Measurements from ENCODE around the gene UGT1A8.

DNA sequence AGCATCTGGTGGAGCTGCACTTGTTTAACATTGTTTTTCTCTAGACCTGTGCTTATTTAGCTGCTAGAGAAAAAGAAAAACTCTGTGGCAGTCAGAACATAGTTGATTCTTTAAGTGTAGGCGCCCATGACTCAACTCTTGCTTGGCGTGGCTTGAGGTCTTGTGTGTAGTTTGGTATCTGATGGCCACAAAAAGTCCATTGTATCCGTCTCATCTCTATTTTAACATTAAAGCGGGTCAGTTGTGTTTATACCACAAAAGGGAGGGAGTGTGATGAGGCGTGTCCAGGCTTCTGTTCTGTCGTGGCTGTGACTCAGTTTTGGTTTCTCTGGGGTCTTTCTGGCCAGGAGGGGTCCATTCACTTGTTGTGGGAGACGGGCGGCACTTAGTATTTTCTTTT, 24.2 kb upstream of the UGT1A8 start:
- TF ChIP-seq, protein P1, sequence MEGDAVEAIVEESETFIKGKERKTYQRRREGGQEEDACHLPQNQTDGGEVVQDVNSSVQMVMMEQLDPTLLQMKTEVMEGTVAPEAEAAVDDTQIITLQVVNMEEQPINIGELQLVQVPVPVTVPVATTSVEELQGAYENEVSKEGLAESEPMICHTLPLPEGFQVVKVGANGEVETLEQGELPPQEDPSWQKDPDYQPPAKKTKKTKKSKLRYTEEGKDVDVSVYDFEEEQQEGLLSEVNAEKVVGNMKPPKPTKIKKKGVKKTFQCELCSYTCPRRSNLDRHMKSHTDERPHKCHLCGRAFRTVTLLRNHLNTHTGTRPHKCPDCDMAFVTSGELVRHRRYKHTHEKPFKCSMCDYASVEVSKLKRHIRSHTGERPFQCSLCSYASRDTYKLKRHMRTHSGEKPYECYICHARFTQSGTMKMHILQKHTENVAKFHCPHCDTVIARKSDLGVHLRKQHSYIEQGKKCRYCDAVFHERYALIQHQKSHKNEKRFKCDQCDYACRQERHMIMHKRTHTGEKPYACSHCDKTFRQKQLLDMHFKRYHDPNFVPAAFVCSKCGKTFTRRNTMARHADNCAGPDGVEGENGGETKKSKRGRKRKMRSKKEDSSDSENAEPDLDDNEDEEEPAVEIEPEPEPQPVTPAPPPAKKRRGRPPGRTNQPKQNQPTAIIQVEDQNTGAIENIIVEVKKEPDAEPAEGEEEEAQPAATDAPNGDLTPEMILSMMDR (IDR thresholded peaks at IDR 0.05), result no peak
- no peak for TF ChIP-seq POLR2A (IDR thresholded peaks at IDR 0.05)
